Central memory CD8-positive, alpha-beta T cell (primary cell): Measurements from ENCODE around the gene SUMO3.

Experiments used
- ATAC-seq: fragments of 150-1000 bp; cut with Tn5 transposase; replicated peaks from 2 replicates; pipeline ENCODE4 v1.10.0; 2022; ENCODE audit warnings: mild to moderate bottlenecking, moderate FRiP score, moderate number of reproducible peaks; ENCODE audit not compliant: poor library complexity, severe bottlenecking; ENCODE audit errors: extremely low read depth
- DNase-seq, 2 donors: peaks; one replicate each; pipeline ENCODE4 v3.0.0; 2021; ENCODE audit warnings: low spot score in 2 of 2
- H3K27ac Mint-ChIP-seq: one replicate; pipeline ENCODE4 v1.8.0; 2022; ENCODE audit warnings: low read depth, mild to moderate bottlenecking, moderate library complexity, mixed read lengths
- H3K27me3 Mint-ChIP-seq: one replicate; pipeline ENCODE4 v1.8.0; 2022; ENCODE audit warnings: mixed read lengths
- H3K36me3 Mint-ChIP-seq: one replicate; pipeline ENCODE4 v1.8.0; 2022; ENCODE audit warnings: mild to moderate bottlenecking, moderate library complexity, mixed read lengths; ENCODE audit not compliant: insufficient read depth
- H3K4me1 Mint-ChIP-seq: one replicate; pipeline ENCODE4 v1.8.0; 2022; ENCODE audit warnings: mixed read lengths
- H3K4me3 Mint-ChIP-seq: one replicate; pipeline ENCODE4 v1.8.0; 2022; ENCODE audit warnings: mild to moderate bottlenecking, moderate library complexity, mixed read lengths
- H3K9me3 Mint-ChIP-seq: one replicate; pipeline ENCODE4 v1.8.0; 2022; ENCODE audit warnings: mixed read lengths

Gene SUMO3

DNA sequence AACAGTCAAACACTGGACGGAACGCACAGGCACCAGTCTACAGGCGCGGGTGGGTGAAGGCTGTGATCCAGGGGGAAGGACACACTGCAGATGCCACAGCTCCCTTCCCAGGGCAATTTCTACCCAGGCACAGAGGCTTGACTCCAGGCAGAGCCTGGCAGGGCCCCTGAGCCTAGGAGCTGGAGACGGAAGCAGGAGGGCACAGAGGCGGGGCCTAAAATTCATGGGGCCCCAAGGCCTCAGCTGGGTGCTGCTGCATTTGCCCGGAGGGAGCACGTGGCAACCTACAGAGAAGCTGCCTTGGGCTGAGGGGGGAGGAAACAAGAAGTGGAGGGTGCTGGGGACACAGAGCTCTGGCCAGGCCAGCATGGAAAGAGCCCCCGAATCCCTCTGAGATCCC lies 57.5 kb downstream of the SUMO3 start:
- no peaks in the 10 kb centered on the region for H3K9me3 Mint-ChIP-seq
- H3K4me3 Mint-ChIP-seq = no peak overlapping the region
- peaks cover 1% of the 10 kb centered on the region for H3K36me3 Mint-ChIP-seq
- H3K27ac Mint-ChIP-seq = no peak overlapping the region
- no peaks in the 10 kb centered on the region for H3K27me3 Mint-ChIP-seq
- peaks cover 9% of the 10 kb centered on the region for H3K4me1 Mint-ChIP-seq
- no peak for DNase-seq
- no peak for ATAC-seq

DNA sequence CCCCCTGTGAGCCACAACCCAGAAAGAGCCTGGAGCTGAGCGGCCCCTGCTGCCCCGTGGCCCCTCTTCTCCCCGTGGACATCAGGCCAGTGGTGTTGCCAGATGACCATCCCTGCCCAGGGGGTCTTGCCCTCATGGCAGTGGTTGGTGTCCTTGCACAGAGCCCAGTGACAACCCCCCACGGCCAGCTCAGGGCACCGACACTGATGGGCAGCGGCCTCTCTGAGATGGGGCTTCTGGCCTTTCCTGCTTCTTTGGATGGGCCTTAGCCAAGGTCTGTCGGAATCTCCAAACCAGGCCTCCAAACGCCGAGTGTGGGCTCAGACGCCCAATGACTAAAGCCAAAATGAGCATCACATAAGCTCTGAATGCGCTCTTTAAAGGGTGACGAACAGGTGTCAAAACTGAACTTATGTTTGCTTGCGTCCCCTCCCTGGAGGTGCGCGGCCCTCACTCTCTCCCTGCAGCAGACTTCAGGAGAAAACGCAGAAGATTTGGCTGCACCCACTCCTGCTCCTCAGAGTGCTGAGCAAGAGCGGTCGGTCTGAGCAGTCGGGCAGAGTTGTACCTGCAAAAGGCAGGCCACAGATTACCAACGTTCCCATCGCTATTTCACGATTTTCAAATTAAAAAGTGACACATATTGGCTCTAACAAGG lies 58.1 kb downstream of the SUMO3 start:
- ATAC-seq (no peak), DNase-seq (no peak)
- Mint-ChIP-seq H3K9me3 (no peaks in the 10 kb centered on the region), H3K4me3 (no peak overlapping the region), H3K36me3 (peaks cover 1% of the 10 kb centered on the region), H3K27me3 (no peaks in the 10 kb centered on the region), H3K27ac (no peak overlapping the region), H3K4me1 (peaks cover 5% of the 10 kb centered on the region)

- Mint-ChIP-seq H3K4me3 (no peak overlapping the region), H3K36me3 (peaks cover 1% of the 10 kb centered on the region), H3K27ac (no peak overlapping the region), H3K4me1 (peaks cover 5% of the 10 kb centered on the region), H3K27me3 (no peaks in the 10 kb centered on the region), H3K9me3 (no peaks in the 10 kb centered on the region)
- ATAC-seq = no peak
- no peak for DNase-seq
Observed at GRCh38 chr21:44758781-44759627, 58.9 kb downstream of the SUMO3 start.

DNA sequence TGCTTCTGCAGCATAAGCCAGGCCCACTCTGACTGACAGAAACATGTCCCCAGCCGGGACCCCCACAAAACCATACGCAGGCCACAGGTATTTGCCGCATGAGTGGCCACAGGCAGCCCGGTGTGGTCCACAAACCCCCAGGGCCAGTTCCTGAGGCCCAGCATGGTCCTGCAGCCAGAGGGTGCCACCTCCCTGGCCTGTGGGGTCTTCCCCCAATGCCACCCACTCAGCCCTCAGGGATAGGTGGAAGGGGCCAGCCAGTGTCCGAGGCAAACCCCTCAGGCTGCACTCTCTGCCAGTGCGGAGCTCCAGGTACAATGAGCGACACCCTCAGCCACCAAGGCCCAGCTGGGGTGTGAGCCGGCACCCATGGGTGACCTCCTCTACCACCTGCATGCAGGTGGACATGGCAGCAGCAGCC lies 59.7 kb downstream of the SUMO3 start:
- no peak for ATAC-seq
- no peak for DNase-seq
- Mint-ChIP-seq H3K27me3 (no peaks in the 10 kb centered on the region), H3K27ac (no peak overlapping the region), H3K9me3 (no peaks in the 10 kb centered on the region), H3K36me3 (peaks cover 1% of the 10 kb centered on the region), H3K4me3 (no peak overlapping the region), H3K4me1 (peaks cover 5% of the 10 kb centered on the region)

DNA sequence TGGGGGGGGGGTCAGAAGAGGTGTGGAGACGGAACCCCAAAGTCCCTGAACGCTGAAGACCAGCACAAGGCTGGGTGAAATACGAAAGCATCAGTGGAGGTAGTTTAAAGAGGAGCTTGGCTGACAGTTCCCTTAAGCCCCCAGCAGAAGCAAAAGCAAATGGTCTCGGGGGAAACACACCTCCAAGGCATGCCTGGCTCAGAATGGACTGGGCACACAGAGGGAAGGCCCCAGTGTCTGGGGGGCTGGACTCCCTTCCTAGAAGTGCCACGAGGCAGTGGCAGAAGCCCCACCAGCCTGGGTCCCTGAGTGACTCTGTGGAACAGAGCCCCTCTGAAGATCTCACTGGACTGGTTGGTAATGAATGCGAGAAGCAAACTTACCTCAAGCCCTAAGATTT lies 60.1 kb downstream of the SUMO3 start:
- Mint-ChIP-seq H3K4me3 (no peak overlapping the region), H3K9me3 (no peaks in the 10 kb centered on the region), H3K36me3 (peaks cover 1% of the 10 kb centered on the region), H3K4me1 (peaks cover 5% of the 10 kb centered on the region), H3K27me3 (no peaks in the 10 kb centered on the region), H3K27ac (no peak overlapping the region)
- DNase-seq (no peak), ATAC-seq (no peak)

GRCh38 chr21:44756423-44757185 lies 61.3 kb downstream of the SUMO3 start:
- H3K36me3 Mint-ChIP-seq = peaks cover under 1% of the 10 kb centered on the region
- DNase-seq = no peak
- ATAC-seq = no peak
- no peaks in the 10 kb centered on the region for H3K27me3 Mint-ChIP-seq
- H3K9me3 Mint-ChIP-seq = no peaks in the 10 kb centered on the region
- H3K4me1 Mint-ChIP-seq = peaks cover 4% of the 10 kb centered on the region
- H3K27ac Mint-ChIP-seq = peak overlapping the region; percentile 29
- no peak overlapping the region for H3K4me3 Mint-ChIP-seq
